Thyroid gland (tissue), 4 donors: ENCODE measurements around the gene CHD6. TPM values are rescaled to one million over a fixed set of nuclear protein-coding genes. Genes with fewer than 3 reads are reported as not detected.

Experiments used
- DNase-seq, 2 donors: peaks; one replicate each; pipeline ENCODE4 v3.0.0-alpha.2; 2019
- H3K27ac ChIP-seq, 3 donors: fragments of 200-600 bp; sonication (generic); 1 replicate in 2 of 3; 2 replicates in 1 of 3; pipeline ENCODE4 v1.5.1; 2016 to 2019; ENCODE audit warnings: mild to moderate bottlenecking in 1 of 3, moderate library complexity in 1 of 3
- H3K27me3 ChIP-seq: fragments of 200-600 bp; sonication (generic); one replicate; pipeline ENCODE4 v1.5.1; 2019
- H3K36me3 ChIP-seq, 2 donors: fragments of 200-600 bp; sonication (generic); one replicate each; pipeline ENCODE4 v1.5.1; 2016 to 2019
- H3K4me1 ChIP-seq, 2 donors: fragments of 200-600 bp; sonication (generic); one replicate each; pipeline ENCODE4 v1.5.1; 2017 to 2019
- H3K4me3 ChIP-seq, 3 donors: fragments of 200-600 bp; sonication (generic); replicated peaks in 1 of 3; 1 replicate in 2 of 3; 2 replicates in 1 of 3; pipeline ENCODE4 v1.5.1; 2016; ENCODE audit warnings: mild to moderate bottlenecking in 1 of 3
- H3K9me3 ChIP-seq: fragments of 200-600 bp; sonication (generic); one replicate; pipeline ENCODE4 v1.5.1; 2017
- CTCF ChIP-seq, 6 experiments: fragments of 200-600 bp in 3 of 6; fragments of 450-650 bp in 3 of 6; sonication (generic) in 3 of 6; IDR thresholded peaks; one replicate each; pipeline ENCODE4 v1.5.1; 2016 to 2019; ENCODE audit warnings: antibody characterized with exemption in 6 of 6, mild to moderate bottlenecking in 2 of 6, inconsistent platforms in 1 of 6, moderate library complexity in 1 of 6
- POLR2A ChIP-seq, 2 donors: fragments of 450-650 bp; IDR thresholded peaks; one replicate each; pipeline ENCODE4 v1.6.1; 2017; ENCODE audit warnings: antibody characterized with exemption in 2 of 2, mild to moderate bottlenecking in 2 of 2, moderate library complexity in 1 of 2
- WGBS, 2 donors: methylation state at CpG; one replicate each; pipeline ENCODE4 v1.1.5; 2017; 5-methylcytosine and 5-hydroxymethylcytosine counted together
- intact Hi-C: fragments of 100-400 bp; cut with DNase I; formaldehyde crosslinking; loops from one replicate; pipeline ENCODE4 v1.15.1; 2023
- total RNA-seq, 4 donors: library from RNA; depleted of rRNA; stranded (reverse); fragments of >200 nt; gene quantifications; one replicate each; pipeline ENCODE4 v1.2.3, GENCODE V29; 2016

The CHD6 gene
- total RNA-seq, 4 donors from 2014 or later: 58.0 to 104 (median 81.6) TPM

- Histone ChIP-seq H3K36me3 (no peaks in the 10 kb centered on the region), H3K27me3 (no peaks in the 10 kb centered on the region), H3K4me3 (no peak overlapping the region), H3K9me3 (no peaks in the 10 kb centered on the region), H3K4me1 (peaks cover 16 to 22% of the 10 kb centered on the region in 2 donors), H3K27ac (no peak overlapping the region)
- 93 to 95% methylated on average over 5 of the region's 5 CpGs for WGBS, 2 donors
- intact Hi-C loops: no loop called here
- TF ChIP-seq POLR2A (IDR thresholded peaks at IDR 0.05) (no peak), CTCF (IDR thresholded peaks at IDR 0.05) (no peak)
- no peak for DNase-seq
These were observed 110.7 kb downstream of the CHD6 start for GRCh38 chr20:41507436-41507835.

- no peak for DNase-seq
- TF ChIP-seq CTCF (IDR thresholded peaks at IDR 0.05): no peak
- TF ChIP-seq POLR2A (IDR thresholded peaks at IDR 0.05): no peak
- no peaks in the 10 kb centered on the region for H3K27me3 ChIP-seq
- intact Hi-C loops: no loop called here
- H3K36me3 ChIP-seq: no peaks in the 10 kb centered on the region
- no peaks in the 10 kb centered on the region for H3K9me3 ChIP-seq
- H3K4me1 ChIP-seq: peaks cover 16 to 22% of the 10 kb centered on the region in 2 donors
- WGBS, 2 donors: 94 to 95% methylated on average over 4 of the region's 4 CpGs
- no peak overlapping the region for H3K4me3 ChIP-seq
- H3K27ac ChIP-seq: no peak overlapping the region
These were observed 111.8 kb downstream of the CHD6 start for GRCh38 chr20:41506192-41506915.

GRCh38 chr20:41505184-41505583 is 113.0 kb downstream of the CHD6 start:
- H3K4me3 ChIP-seq: no peak overlapping the region
- no peak for DNase-seq
- no peaks in the 10 kb centered on the region for H3K27me3 ChIP-seq
- 95 to 96% methylated on average over 7 of the region's 7 CpGs for WGBS, 2 donors
- no peak for TF ChIP-seq CTCF (IDR thresholded peaks at IDR 0.05)
- no peak for TF ChIP-seq POLR2A (IDR thresholded peaks at IDR 0.05)
- peaks cover 12 to 14% of the 10 kb centered on the region in 2 donors for H3K4me1 ChIP-seq
- no peaks in the 10 kb centered on the region for H3K9me3 ChIP-seq
- H3K27ac ChIP-seq: no peak overlapping the region
- intact Hi-C loops: no loop called here
- H3K36me3 ChIP-seq: no peaks in the 10 kb centered on the region

GRCh38 chr20:41501376-41501775 is 116.8 kb downstream of the CHD6 start:
- WGBS, 2 donors: 46 to 98% methylated on average over 1 of the region's 1 CpG
- Histone ChIP-seq H3K4me1 (no peaks in the 10 kb centered on the region), H3K27ac (no peak overlapping the region), H3K27me3 (no peaks in the 10 kb centered on the region), H3K9me3 (no peaks in the 10 kb centered on the region), H3K36me3 (no peaks in the 10 kb centered on the region), H3K4me3 (no peak overlapping the region)
- TF ChIP-seq POLR2A (IDR thresholded peaks at IDR 0.05): no peak
- DNase-seq: no peak
- intact Hi-C loops: no loop called here

- Histone ChIP-seq H3K9me3 (no peaks in the 10 kb centered on the region), H3K36me3 (no peaks in the 10 kb centered on the region), H3K4me1 (no peaks in the 10 kb centered on the region), H3K27ac (no peak overlapping the region), H3K4me3 (no peak overlapping the region), H3K27me3 (no peaks in the 10 kb centered on the region)
- no peak for DNase-seq
- no peak for TF ChIP-seq POLR2A (IDR thresholded peaks at IDR 0.05)
- TF ChIP-seq CTCF (IDR thresholded peaks at IDR 0.05): no peak
- 91% methylated on average over 4 of the region's 4 CpGs for WGBS, 2 donors
- intact Hi-C loops: no loop called here
These were observed 118.0 kb downstream of the CHD6 start for GRCh38 chr20:41499961-41500725.
